ENCODE results near the gene DICER1.
"Not testable (repeated sequence)": the region's sequence is repeated elsewhere in the genome, so short reads cannot be mapped to it uniquely, and the experiment has no call there.

Gene DICER1

GRCh38 chr14:95143808-95144620, 13.3 kb downstream of the DICER1 start:
- no peak for DNase-seq

- no peak for DNase-seq
Measured at GRCh38 chr14:95142208-95142607, 15.1 kb downstream of the DICER1 start.

GRCh38 chr14:95141684-95142083, 15.6 kb downstream of the DICER1 start:
- no peak for DNase-seq

GRCh38 chr14:95140060-95140858, 17.1 kb downstream of the DICER1 start:
- DNase-seq: no peak

- DNase-seq: no peak
Measured at GRCh38 chr14:95138876-95139275, 18.5 kb downstream of the DICER1 start.

GRCh38 chr14:95138455-95138854, 18.9 kb downstream of the DICER1 start:
- not testable (repeated sequence) for DNase-seq

- no peak for DNase-seq
Measured at GRCh38 chr14:95137804-95138167, 19.5 kb downstream of the DICER1 start.

- DNase-seq: no peak
Measured at GRCh38 chr14:95137164-95137803, 20.0 kb downstream of the DICER1 start.

GRCh38 chr14:95136631-95137030, 20.7 kb downstream of the DICER1 start:
- DNase-seq: no peak

- DNase-seq: no peak
Measured at GRCh38 chr14:95134304-95134933, 22.9 kb downstream of the DICER1 start.

GRCh38 chr14:95133282-95133681, 24.0 kb downstream of the DICER1 start:
- DNase-seq: no peak

GRCh38 chr14:95132760-95133159, 24.6 kb downstream of the DICER1 start:
- DNase-seq: no peak

- DNase-seq: no peak
Measured at GRCh38 chr14:95130549-95130948, 26.8 kb downstream of the DICER1 start.

GRCh38 chr14:95128140-95128539, 29.2 kb downstream of the DICER1 start:
- no peak for DNase-seq

GRCh38 chr14:95127531-95127911, 29.8 kb downstream of the DICER1 start:
- DNase-seq: no peak

GRCh38 chr14:95126906-95127530, 30.3 kb downstream of the DICER1 start:
- no peak for DNase-seq

- no peak for DNase-seq
Measured at GRCh38 chr14:95125915-95126314, 31.4 kb downstream of the DICER1 start.

GRCh38 chr14:95125221-95125620, 32.1 kb downstream of the DICER1 start:
- DNase-seq: no peak

GRCh38 chr14:95123891-95124579, 33.3 kb downstream of the DICER1 start:
- no peak for DNase-seq

- DNase-seq: no peak
Measured at GRCh38 chr14:95122621-95122945, 34.7 kb downstream of the DICER1 start.

- no peak for DNase-seq
Measured at GRCh38 chr14:95121911-95122620, 35.3 kb downstream of the DICER1 start.

- DNase-seq: no peak
Measured at GRCh38 chr14:95119336-95119735, 38.0 kb downstream of the DICER1 start.
